Tibial artery (tissue), 4 donors: Measurements from ENCODE around the gene COLEC11.
A peak's percentile ranks its signal among the peaks of the same experiment; 100 is the strongest.

Source experiments
- DNase-seq, 2 donors: peaks; one replicate each; pipeline ENCODE4 v3.0.0-alpha.2; 2019
- H3K27ac ChIP-seq, 2 donors: fragments of 200-600 bp; sonication (generic) in 1 of 2; 1 replicate in 1 of 2; 2 replicates in 1 of 2; pipeline ENCODE4 v1.5.1; 2018 to 2019; ENCODE audit warnings: mild to moderate bottlenecking in 1 of 2
- H3K27me3 ChIP-seq, 2 donors: fragments of 200-600 bp; sonication (generic) in 1 of 2; one replicate each; pipeline versions ENCODE4 v1.5.1 to v1.6.0; 2016 to 2019
- H3K36me3 ChIP-seq, 3 donors: fragments of 200-600 bp; sonication (generic) in 2 of 3; one replicate each; pipeline ENCODE4 v1.5.1; 2016 to 2019; ENCODE audit warnings: mild to moderate bottlenecking in 2 of 3
- H3K4me1 ChIP-seq, 4 donors: fragments of 200-600 bp; sonication (generic) in 2 of 4; 1 replicate in 3 of 4; 2 replicates in 1 of 4; pipeline ENCODE4 v1.5.1; 2016 to 2019
- H3K4me3 ChIP-seq, 2 donors: fragments of 200-600 bp; sonication (generic) in 1 of 2; 1 replicate in 1 of 2; 2 replicates in 1 of 2; pipeline ENCODE4 v1.5.1; 2018 to 2019; ENCODE audit warnings: mild to moderate bottlenecking in 2 of 2
- H3K9me3 ChIP-seq, 3 donors: fragments of 200-600 bp; sonication (generic) in 1 of 3; one replicate each; pipeline ENCODE4 v1.5.1; 2016 to 2019
- intact Hi-C: fragments of 100-400 bp; cut with DNase I; formaldehyde crosslinking; loops from one replicate; pipeline ENCODE4 v1.15.0; 2023; ENCODE audit warnings: low total_unique reads
- TF ChIP-seq, protein P1 (sequence below), 2 experiments: fragments of 200-600 bp in 1 of 2; fragments of 450-650 bp in 1 of 2; IDR thresholded peaks; one replicate each; pipeline ENCODE4 v1.5.1; 2017 to 2019; ENCODE audit warnings: antibody characterized with exemption in 2 of 2, mild to moderate bottlenecking in 1 of 2, moderate library complexity in 1 of 2

Gene COLEC11

DNA sequence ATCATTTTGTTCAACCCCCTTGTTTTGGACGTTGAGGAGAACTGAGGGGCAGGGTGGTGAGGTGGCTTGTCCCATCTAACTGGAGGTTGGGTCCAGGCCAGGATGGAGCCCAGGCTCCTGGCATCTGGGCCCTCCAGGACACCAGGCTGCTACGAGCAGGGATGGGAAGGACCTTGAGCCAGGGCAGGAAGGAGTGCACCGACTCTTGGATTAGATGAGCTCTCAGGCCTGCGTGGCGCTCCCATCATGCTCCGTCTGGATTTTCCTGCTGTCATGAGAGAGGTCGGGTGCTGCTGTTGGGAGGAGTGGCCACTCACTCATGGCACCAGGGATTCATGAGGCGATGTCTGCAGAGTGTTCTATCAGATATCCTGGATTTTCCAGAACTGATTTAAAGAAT is 44.7 kb downstream of the COLEC11 start:
- Histone ChIP-seq H3K9me3 (no peaks in the 10 kb centered on the region), H3K27me3 (peaks cover 0 to 7% of the 10 kb centered on the region in 2 donors), H3K4me1 (no peaks in the 10 kb centered on the region), H3K4me3 (no peak overlapping the region), H3K27ac (no peak overlapping the region), H3K36me3 (no peaks in the 10 kb centered on the region)
- TF ChIP-seq, protein P1, sequence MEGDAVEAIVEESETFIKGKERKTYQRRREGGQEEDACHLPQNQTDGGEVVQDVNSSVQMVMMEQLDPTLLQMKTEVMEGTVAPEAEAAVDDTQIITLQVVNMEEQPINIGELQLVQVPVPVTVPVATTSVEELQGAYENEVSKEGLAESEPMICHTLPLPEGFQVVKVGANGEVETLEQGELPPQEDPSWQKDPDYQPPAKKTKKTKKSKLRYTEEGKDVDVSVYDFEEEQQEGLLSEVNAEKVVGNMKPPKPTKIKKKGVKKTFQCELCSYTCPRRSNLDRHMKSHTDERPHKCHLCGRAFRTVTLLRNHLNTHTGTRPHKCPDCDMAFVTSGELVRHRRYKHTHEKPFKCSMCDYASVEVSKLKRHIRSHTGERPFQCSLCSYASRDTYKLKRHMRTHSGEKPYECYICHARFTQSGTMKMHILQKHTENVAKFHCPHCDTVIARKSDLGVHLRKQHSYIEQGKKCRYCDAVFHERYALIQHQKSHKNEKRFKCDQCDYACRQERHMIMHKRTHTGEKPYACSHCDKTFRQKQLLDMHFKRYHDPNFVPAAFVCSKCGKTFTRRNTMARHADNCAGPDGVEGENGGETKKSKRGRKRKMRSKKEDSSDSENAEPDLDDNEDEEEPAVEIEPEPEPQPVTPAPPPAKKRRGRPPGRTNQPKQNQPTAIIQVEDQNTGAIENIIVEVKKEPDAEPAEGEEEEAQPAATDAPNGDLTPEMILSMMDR (IDR thresholded peaks at IDR 0.05) = no peak
- intact Hi-C loops = no loop called here
- DNase-seq = peak; percentile 15 to 28

DNA sequence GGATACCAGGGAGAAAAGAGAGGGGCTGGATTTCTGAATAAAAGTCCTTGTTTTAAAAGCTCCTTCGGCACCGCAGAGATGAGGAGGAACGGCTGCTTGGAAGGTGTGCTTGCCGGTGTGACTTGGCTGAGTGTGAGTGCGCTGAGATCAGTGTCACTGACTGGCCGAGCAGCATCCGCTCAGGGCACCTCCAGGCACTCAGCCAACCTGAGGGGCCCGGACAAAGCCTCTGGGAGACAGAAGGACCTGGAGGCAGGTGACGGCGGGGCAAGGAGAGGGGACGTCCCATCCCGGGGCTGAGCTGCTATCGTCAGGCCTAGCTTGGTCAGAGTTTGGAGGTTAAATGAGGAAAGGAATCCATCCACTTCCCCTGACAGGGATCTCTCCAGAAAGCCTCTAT is 46.3 kb downstream of the COLEC11 start:
- TF ChIP-seq, protein P1 (IDR thresholded peaks at IDR 0.05) = no peak
- H3K4me3 ChIP-seq = no peak overlapping the region
- H3K27ac ChIP-seq = no peak overlapping the region
- H3K9me3 ChIP-seq = no peaks in the 10 kb centered on the region
- peaks cover 0 to 7% of the 10 kb centered on the region in 2 donors for H3K27me3 ChIP-seq
- peak; percentile 9 to 33 for DNase-seq
- intact Hi-C loops = no loop called here
- no peaks in the 10 kb centered on the region for H3K36me3 ChIP-seq
- no peaks in the 10 kb centered on the region for H3K4me1 ChIP-seq

DNA sequence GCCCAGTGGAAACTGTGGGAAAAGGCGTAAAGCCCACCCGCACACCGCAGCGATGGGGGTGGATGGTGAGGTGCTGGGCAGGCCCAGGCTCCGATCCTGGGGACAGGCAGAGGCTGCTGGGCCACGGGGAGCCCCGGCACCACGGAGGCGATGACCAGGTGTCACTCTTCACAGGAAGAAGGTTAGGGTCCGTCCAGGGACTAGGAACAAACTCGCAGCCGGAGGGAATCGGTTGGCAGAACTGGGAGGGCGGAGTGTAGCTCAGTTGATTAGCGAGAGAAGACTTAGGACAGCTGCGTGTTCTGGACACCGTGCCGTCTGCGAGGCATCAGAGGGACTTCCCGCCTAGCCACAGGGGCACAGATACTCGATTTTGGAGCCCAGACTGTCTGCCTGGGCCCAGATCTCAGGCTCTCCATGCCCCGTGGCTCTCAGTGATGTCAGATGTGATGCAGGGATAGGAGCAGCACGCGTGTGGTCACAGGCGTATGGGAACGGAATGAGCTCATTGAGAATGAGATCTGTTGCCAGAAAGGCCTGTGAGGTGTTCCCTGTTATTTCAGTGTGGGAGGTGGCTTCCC is 47.0 kb downstream of the COLEC11 start:
- peak; percentile 7 to 46 for DNase-seq
- Histone ChIP-seq H3K27ac (no peak overlapping the region), H3K4me3 (no peak overlapping the region), H3K4me1 (no peaks in the 10 kb centered on the region), H3K36me3 (no peaks in the 10 kb centered on the region), H3K9me3 (no peaks in the 10 kb centered on the region), H3K27me3 (peaks cover 0 to 7% of the 10 kb centered on the region in 2 donors)
- intact Hi-C loops = no loop called here
- TF ChIP-seq, protein P1 (IDR thresholded peaks at IDR 0.05) = no peak

DNA sequence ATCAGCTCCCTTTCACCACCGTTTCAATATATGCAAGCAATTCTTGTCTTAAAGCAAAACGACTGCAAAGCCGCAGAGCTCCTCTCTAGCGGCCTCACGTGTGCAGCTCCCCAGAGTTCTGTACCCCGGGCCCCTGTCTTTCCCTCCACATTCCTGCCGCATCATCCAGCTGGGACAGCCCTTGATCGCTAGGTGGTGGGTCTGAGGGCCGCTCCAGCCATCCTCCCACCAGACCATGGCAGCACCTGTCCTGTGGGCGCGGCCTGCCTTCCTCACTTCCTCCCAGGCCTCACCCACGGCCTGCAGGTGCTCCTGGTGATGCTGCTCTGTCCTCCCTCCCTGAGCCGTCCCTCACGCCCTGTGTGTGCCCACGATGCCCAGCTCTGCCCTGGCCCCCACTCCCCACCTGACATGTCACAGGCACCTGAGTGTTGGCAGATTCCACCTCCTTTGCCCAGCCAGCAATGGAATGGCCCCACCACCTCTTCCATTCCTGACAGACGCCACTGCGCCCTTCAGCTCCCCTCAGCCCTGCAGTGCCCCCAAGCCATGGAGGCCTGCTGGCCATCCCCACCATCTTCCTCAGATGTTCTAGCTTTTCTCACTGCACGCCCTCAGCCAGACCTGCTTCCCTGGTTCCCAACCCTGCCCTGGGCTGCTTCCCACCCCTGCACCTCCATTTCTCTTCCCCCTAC is 47.8 kb downstream of the COLEC11 start:
- peak; percentile 15 to 56 for DNase-seq
- Histone ChIP-seq H3K9me3 (no peaks in the 10 kb centered on the region), H3K27me3 (peaks cover 0 to 5% of the 10 kb centered on the region in 2 donors), H3K27ac (no peak overlapping the region), H3K4me3 (no peak overlapping the region), H3K4me1 (no peaks in the 10 kb centered on the region), H3K36me3 (no peaks in the 10 kb centered on the region)
- TF ChIP-seq, protein P1 (IDR thresholded peaks at IDR 0.05) = no peak
- intact Hi-C loops = no loop called here

DNA sequence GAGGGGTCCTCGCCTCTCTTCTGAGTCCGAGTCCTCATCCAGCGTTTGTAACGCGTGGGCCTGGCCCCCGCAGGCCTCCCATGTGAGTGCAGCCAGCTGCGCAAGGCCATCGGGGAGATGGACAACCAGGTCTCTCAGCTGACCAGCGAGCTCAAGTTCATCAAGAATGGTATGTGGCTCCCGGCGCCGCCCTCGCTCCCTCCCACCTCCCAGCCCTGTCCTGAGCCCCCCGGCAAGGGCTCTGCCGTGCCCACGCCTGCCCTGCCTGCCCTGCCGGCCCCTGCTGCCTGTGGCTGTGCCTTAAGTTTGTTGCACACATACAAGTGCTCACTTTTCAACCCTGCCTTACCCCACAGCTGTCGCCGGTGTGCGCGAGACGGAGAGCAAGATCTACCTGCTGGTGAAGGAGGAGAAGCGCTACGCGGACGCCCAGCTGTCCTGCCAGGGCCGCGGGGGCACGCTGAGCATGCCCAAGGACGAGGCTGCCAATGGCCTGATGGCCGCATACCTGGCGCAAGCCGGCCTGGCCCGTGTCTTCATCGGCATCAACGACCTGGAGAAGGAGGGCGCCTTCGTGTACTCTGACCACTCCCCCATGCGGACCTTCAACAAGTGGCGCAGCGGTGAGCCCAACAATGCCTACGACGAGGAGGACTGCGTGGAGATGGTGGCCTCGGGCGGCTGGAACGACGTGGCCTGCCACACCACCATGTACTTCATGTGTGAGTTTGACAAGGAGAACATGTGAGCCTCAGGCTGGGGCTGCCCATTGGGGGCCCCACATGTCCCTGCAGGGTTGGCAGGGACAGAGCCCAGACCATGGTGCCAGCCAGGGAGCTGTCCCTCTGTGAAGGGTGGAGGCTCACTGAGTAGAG is 48.7 kb downstream of the COLEC11 start:
- Histone ChIP-seq H3K9me3 (no peaks in the 10 kb centered on the region), H3K27ac (no peak overlapping the region), H3K36me3 (no peaks in the 10 kb centered on the region), H3K4me3 (no peak overlapping the region), H3K27me3 (no peaks in the 10 kb centered on the region), H3K4me1 (no peaks in the 10 kb centered on the region)
- peak; percentile 18 to 48 for DNase-seq
- TF ChIP-seq, protein P1 (IDR thresholded peaks at IDR 0.05) = no peak
- intact Hi-C loops = no loop called here
